Uterus (tissue), 4 donors: ENCODE results near the gene AP4E1. TPM values are rescaled to one million over a fixed set of nuclear protein-coding genes. Genes with fewer than 3 reads are reported as not detected.
"Not testable (repeated sequence)": the region's sequence is repeated elsewhere in the genome, so short reads cannot be mapped to it uniquely, and the experiment has no call there.

Experiments
- DNase-seq, 2 donors: peaks; one replicate each; pipeline ENCODE4 v3.0.0-alpha.2; 2019 to 2020
- H3K27ac ChIP-seq, 2 donors: fragments of 200-600 bp; sonication (generic); 1 replicate in 1 of 2; 2 replicates in 1 of 2; pipeline ENCODE4 v1.5.1; 2016 to 2018
- H3K27me3 ChIP-seq, 2 donors: fragments of 200-600 bp; sonication (generic); one replicate each; pipeline ENCODE4 v1.5.1; 2018 to 2019; ENCODE audit warnings: control low read depth in 1 of 2
- H3K36me3 ChIP-seq, 2 donors: fragments of 200-600 bp; sonication (generic); one replicate each; pipeline ENCODE4 v1.5.1; 2019; ENCODE audit warnings: control low read depth in 1 of 2
- H3K4me1 ChIP-seq, 2 donors: fragments of 200-600 bp; sonication (generic); one replicate each; pipeline ENCODE4 v1.5.1; 2018 to 2019; ENCODE audit warnings: control low read depth in 1 of 2
- H3K4me3 ChIP-seq, 2 donors: fragments of 200-600 bp; sonication (generic); 1 replicate in 1 of 2; 2 replicates in 1 of 2; pipeline ENCODE4 v1.5.1; 2018 to 2019; ENCODE audit warnings: mild to moderate bottlenecking in 1 of 2
- H3K9me3 ChIP-seq, 2 donors: fragments of 200-600 bp; sonication (generic); one replicate each; pipeline ENCODE4 v1.5.1; 2019; ENCODE audit warnings: control low read depth in 1 of 2
- CTCF ChIP-seq, 4 experiments: fragments of 200-600 bp in 2 of 4; fragments of 450-650 bp in 2 of 4; sonication (generic) in 2 of 4; IDR thresholded peaks; one replicate each; pipeline ENCODE4 v1.5.1; 2016 to 2019; ENCODE audit warnings: antibody characterized with exemption in 4 of 4, mild to moderate bottlenecking in 2 of 4, moderate library complexity in 1 of 4
- POLR2A ChIP-seq, 2 donors: fragments of 450-650 bp; IDR thresholded peaks; one replicate each; pipeline ENCODE4 v1.6.1; 2016; ENCODE audit warnings: antibody characterized with exemption in 2 of 2, mild to moderate bottlenecking in 1 of 2, moderate library complexity in 1 of 2
- intact Hi-C: fragments of 100-400 bp; cut with DNase I; formaldehyde crosslinking; loops from one replicate; pipeline ENCODE4 v1.15.1; 2023; ENCODE audit warnings: low total_unique reads
- total RNA-seq, 4 donors: library from RNA; depleted of rRNA in 3 of 4; stranded (reverse); fragments of >200 nt in 3 of 4; gene quantifications; one replicate each; pipeline versions ENCODE4 v1.1.0 to v1.2.4, GENCODE V29; 2014 to 2023
- donor health status: DM: yes; HTN: yes; CAD: no.

The AP4E1 gene
- total RNA-seq, 4 donors from 2014 or later = 4.1 to 20.5 (median 12.3) TPM

- Histone ChIP-seq H3K9me3 (no peaks in the 10 kb centered on the region), H3K4me3 (no peak overlapping the region), H3K27me3 (no peaks in the 10 kb centered on the region), H3K36me3 (no peaks in the 10 kb centered on the region), H3K4me1 (no peaks in the 10 kb centered on the region), H3K27ac (no peak overlapping the region)
- TF ChIP-seq POLR2A (IDR thresholded peaks at IDR 0.05) = no peak
- TF ChIP-seq CTCF (IDR thresholded peaks at IDR 0.05) = no peak
- intact Hi-C loops = no loop called here
- DNase-seq = no peak
Observed at GRCh38 chr15:50940506-50940905, 32.0 kb downstream of the AP4E1 start.

- DNase-seq = no peak
- H3K4me1 ChIP-seq = no peaks in the 10 kb centered on the region
- no peak for TF ChIP-seq CTCF (IDR thresholded peaks at IDR 0.05)
- no peak for TF ChIP-seq POLR2A (IDR thresholded peaks at IDR 0.05)
- H3K27me3 ChIP-seq = no peaks in the 10 kb centered on the region
- intact Hi-C loops = no loop called here
- H3K9me3 ChIP-seq = no peaks in the 10 kb centered on the region
- no peak overlapping the region for H3K4me3 ChIP-seq
- H3K36me3 ChIP-seq = no peaks in the 10 kb centered on the region
- no peak overlapping the region for H3K27ac ChIP-seq
Observed at GRCh38 chr15:50943638-50944037, 35.2 kb downstream of the AP4E1 start.

GRCh38 chr15:50944672-50945071, 36.2 kb downstream of the AP4E1 start:
- intact Hi-C loops = no loop called here
- Histone ChIP-seq H3K4me1 (no peaks in the 10 kb centered on the region), H3K9me3 (no peaks in the 10 kb centered on the region), H3K36me3 (no peaks in the 10 kb centered on the region), H3K4me3 (no peak overlapping the region), H3K27me3 (no peaks in the 10 kb centered on the region), H3K27ac (no peak overlapping the region)
- TF ChIP-seq POLR2A (IDR thresholded peaks at IDR 0.05) = no peak
- no peak for TF ChIP-seq CTCF (IDR thresholded peaks at IDR 0.05)
- no peak for DNase-seq

- no peaks in the 10 kb centered on the region for H3K36me3 ChIP-seq
- intact Hi-C loops = no loop called here
- DNase-seq = no peak
- no peaks in the 10 kb centered on the region for H3K4me1 ChIP-seq
- no peak overlapping the region for H3K27ac ChIP-seq
- H3K9me3 ChIP-seq = no peaks in the 10 kb centered on the region
- no peak overlapping the region for H3K4me3 ChIP-seq
- no peaks in the 10 kb centered on the region for H3K27me3 ChIP-seq
- TF ChIP-seq CTCF (IDR thresholded peaks at IDR 0.05) (no peak), POLR2A (IDR thresholded peaks at IDR 0.05) (no peak)
Observed at GRCh38 chr15:50945725-50946124, 37.2 kb downstream of the AP4E1 start.

GRCh38 chr15:50950745-50951144, 42.3 kb downstream of the AP4E1 start:
- H3K4me1 ChIP-seq, intact Hi-C loops, H3K4me3 ChIP-seq, H3K27ac ChIP-seq, H3K36me3 ChIP-seq, H3K9me3 ChIP-seq, H3K27me3 ChIP-seq, DNase-seq: not testable (repeated sequence)

- Histone ChIP-seq H3K27ac (no peak overlapping the region), H3K36me3 (no peaks in the 10 kb centered on the region), H3K27me3 (no peaks in the 10 kb centered on the region), H3K9me3 (no peaks in the 10 kb centered on the region), H3K4me1 (no peaks in the 10 kb centered on the region), H3K4me3 (no peak overlapping the region)
- intact Hi-C loops = no loop called here
- DNase-seq = no peak
- TF ChIP-seq CTCF (IDR thresholded peaks at IDR 0.05) (no peak), POLR2A (IDR thresholded peaks at IDR 0.05) (no peak)
Observed at GRCh38 chr15:50953302-50953701, 44.8 kb downstream of the AP4E1 start.

GRCh38 chr15:50954837-50955236, 46.4 kb downstream of the AP4E1 start:
- H3K27me3 ChIP-seq, H3K4me3 ChIP-seq, H3K36me3 ChIP-seq: not testable (repeated sequence)

More at GRCh38 chr15:50954837-50955236, 46.4 kb downstream of the AP4E1 start:
- H3K27ac ChIP-seq, H3K9me3 ChIP-seq, intact Hi-C loops, DNase-seq, H3K4me1 ChIP-seq: not testable (repeated sequence)
